Central memory CD8-positive, alpha-beta T cell (primary cell): ENCODE data around the gene MRPS30.
"Not testable (repeated sequence)": the region's sequence is repeated elsewhere in the genome, so short reads cannot be mapped to it uniquely, and the experiment has no call there.

Source experiments
- ATAC-seq: fragments of 150-1000 bp; cut with Tn5 transposase; replicated peaks from 2 replicates; pipeline ENCODE4 v1.10.0; 2022; ENCODE audit warnings: mild to moderate bottlenecking, moderate FRiP score, moderate number of reproducible peaks; ENCODE audit not compliant: poor library complexity, severe bottlenecking; ENCODE audit errors: extremely low read depth
- DNase-seq, 2 donors: peaks; one replicate each; pipeline ENCODE4 v3.0.0; 2021; ENCODE audit warnings: low spot score in 2 of 2
- H3K27ac Mint-ChIP-seq: one replicate; pipeline ENCODE4 v1.8.0; 2022; ENCODE audit warnings: low read depth, mild to moderate bottlenecking, moderate library complexity, mixed read lengths
- H3K27me3 Mint-ChIP-seq: one replicate; pipeline ENCODE4 v1.8.0; 2022; ENCODE audit warnings: mixed read lengths
- H3K36me3 Mint-ChIP-seq: one replicate; pipeline ENCODE4 v1.8.0; 2022; ENCODE audit warnings: mild to moderate bottlenecking, moderate library complexity, mixed read lengths; ENCODE audit not compliant: insufficient read depth
- H3K4me1 Mint-ChIP-seq: one replicate; pipeline ENCODE4 v1.8.0; 2022; ENCODE audit warnings: mixed read lengths
- H3K4me3 Mint-ChIP-seq: one replicate; pipeline ENCODE4 v1.8.0; 2022; ENCODE audit warnings: mild to moderate bottlenecking, moderate library complexity, mixed read lengths
- H3K9me3 Mint-ChIP-seq: one replicate; pipeline ENCODE4 v1.8.0; 2022; ENCODE audit warnings: mixed read lengths

The MRPS30 gene

DNA sequence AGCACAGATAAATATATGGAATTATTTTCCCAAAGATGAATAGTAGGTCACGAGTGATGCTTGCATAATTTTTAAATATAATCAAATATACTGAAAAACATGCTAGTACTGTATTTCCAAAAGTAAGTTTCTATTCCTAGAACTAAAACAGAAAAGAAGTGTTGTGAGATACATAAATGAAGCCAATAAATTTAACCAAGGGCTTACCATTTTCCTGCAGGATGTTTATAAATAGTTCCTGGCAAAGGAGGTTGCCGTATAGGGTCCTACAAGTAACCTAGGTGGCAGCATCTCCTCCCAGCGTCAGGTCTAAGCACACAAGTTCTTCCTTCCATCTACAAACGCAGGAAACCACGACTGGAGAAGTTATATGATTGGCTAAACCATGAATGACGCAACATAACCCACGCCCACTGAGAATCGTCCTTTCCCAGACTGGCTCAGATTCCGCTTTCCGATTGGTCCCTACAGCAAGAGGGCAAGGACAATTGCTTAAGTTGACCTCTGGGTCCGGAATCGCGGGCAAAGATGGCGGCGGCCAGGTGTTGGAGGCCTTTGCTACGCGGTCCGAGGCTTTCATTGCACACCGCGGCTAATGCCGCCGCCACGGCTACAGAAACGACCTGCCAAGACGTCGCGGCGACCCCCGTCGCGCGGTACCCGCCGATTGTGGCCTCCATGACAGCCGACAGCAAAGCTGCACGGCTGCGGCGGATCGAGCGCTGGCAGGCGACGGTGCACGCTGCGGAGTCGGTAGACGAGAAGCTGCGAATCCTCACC is at the start of gene MRPS30:
MRPS30 (plus strand) TSS at position 513 of the 780 bp plus-strand sequence; CDS start at position 529, 16 bp downstream.
- Mint-ChIP-seq H3K36me3 (peaks cover 24% of the 10 kb centered on the region), H3K4me1 (peaks cover 16% of the 10 kb centered on the region)

GRCh38 chr5:44769200-44769876 is 39.4 kb upstream of the MRPS30 start:
- ATAC-seq (no peak), DNase-seq (no peak)
- H3K36me3 Mint-ChIP-seq, result no peaks in the 10 kb centered on the region
- H3K4me1 Mint-ChIP-seq, result no peaks in the 10 kb centered on the region
- no peak overlapping the region for H3K4me3 Mint-ChIP-seq
- no peaks in the 10 kb centered on the region for H3K27me3 Mint-ChIP-seq
- no peak overlapping the region for H3K27ac Mint-ChIP-seq
- no peaks in the 10 kb centered on the region for H3K9me3 Mint-ChIP-seq

More for the DNA sequence above, at the start of gene MRPS30:
- peak within 1 kb of the TSS; percentile 86 for H3K27ac Mint-ChIP-seq
- peak within 1 kb of the TSS; percentile 90 for H3K4me3 Mint-ChIP-seq
- peak; percentile 95 for ATAC-seq
- H3K27me3 Mint-ChIP-seq, result no peaks in the 10 kb centered on the region
- no peaks in the 10 kb centered on the region for H3K9me3 Mint-ChIP-seq
- DNase-seq, result peak; percentile 78 to 90

DNA sequence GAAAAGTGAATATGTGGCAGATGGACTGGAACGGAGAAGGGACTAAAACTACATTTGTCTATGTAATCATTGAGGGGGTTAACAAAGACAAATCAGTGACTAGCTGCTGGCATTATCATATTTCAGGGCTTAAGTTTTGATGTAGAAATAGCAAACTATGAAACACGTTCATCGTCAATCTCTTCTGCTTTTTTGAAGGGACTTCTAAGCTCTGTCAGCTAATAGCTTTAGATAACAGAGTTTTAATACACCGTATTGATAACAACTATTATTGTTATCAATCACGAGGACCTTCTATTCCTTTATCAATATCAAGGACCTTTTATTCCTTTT is 38.9 kb upstream of the MRPS30 start:
- no peaks in the 10 kb centered on the region for H3K4me1 Mint-ChIP-seq
- no peak overlapping the region for H3K27ac Mint-ChIP-seq
- no peaks in the 10 kb centered on the region for H3K27me3 Mint-ChIP-seq
- H3K36me3 Mint-ChIP-seq, result peaks cover 1% of the 10 kb centered on the region
- no peaks in the 10 kb centered on the region for H3K9me3 Mint-ChIP-seq
- ATAC-seq (no peak), DNase-seq (no peak)
- no peak overlapping the region for H3K4me3 Mint-ChIP-seq

DNA sequence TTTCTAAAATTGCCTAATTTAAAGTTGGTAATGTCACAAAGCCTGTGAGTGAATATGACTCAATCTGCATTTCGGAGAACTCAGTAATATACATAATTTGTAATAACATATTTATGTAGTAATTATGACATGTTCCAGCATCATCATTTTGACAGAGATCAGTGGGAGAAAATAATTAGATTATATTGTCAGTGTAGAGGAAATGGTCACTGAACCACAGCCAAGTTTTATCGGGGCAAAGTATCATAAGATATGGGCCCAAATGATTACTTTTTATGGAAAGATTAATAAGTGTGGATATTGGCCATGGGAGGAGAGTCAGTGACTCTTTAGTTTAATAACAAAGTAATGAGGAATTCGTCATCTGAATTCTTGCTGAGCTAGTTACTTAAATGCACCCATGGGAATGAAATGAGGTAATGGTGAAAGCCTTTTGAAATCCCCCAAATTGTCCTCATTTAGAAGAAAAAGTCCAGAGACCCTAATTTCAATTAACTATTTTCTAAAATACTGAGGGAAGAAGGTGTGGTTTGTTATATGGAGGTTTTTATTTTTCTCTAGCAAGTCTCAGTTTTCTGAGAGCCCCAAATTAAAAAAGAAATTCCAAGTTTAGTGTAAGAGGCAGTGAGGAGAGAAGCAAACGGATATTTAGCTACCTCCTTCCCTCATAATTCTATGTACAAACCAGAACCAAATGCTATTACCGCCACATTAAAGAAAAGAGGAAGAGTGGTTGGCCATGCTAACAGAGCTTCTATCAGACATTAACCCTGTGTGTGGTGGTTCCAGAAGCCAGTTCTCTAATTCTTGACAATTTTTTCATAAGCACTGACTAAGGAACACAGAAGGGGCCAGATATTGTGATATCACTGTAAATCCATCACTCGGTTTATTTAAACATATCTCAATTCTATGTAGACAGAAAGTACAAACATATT is 37.7 kb upstream of the MRPS30 start:
- Mint-ChIP-seq H3K4me3 (no peak overlapping the region), H3K27me3 (no peaks in the 10 kb centered on the region), H3K9me3 (no peaks in the 10 kb centered on the region), H3K4me1 (no peaks in the 10 kb centered on the region), H3K27ac (no peak overlapping the region), H3K36me3 (peaks cover 2% of the 10 kb centered on the region)
- no peak for DNase-seq
- no peak for ATAC-seq

- H3K36me3 Mint-ChIP-seq, H3K27me3 Mint-ChIP-seq, H3K4me3 Mint-ChIP-seq, H3K9me3 Mint-ChIP-seq, H3K27ac Mint-ChIP-seq, DNase-seq, H3K4me1 Mint-ChIP-seq, ATAC-seq: not testable (repeated sequence)
Observed at GRCh38 chr5:44772397-44772796, 36.4 kb upstream of the MRPS30 start.

GRCh38 chr5:44774279-44774880 is 34.4 kb upstream of the MRPS30 start:
- Mint-ChIP-seq H3K4me1 (no peaks in the 10 kb centered on the region), H3K27me3 (no peaks in the 10 kb centered on the region), H3K27ac (no peak overlapping the region), H3K4me3 (no peak overlapping the region), H3K36me3 (peaks cover 2% of the 10 kb centered on the region), H3K9me3 (no peaks in the 10 kb centered on the region)
- DNase-seq, result no peak
- ATAC-seq, result no peak

- Mint-ChIP-seq H3K27ac (no peak overlapping the region), H3K9me3 (no peaks in the 10 kb centered on the region)
Observed at GRCh38 chr5:44779167-44779566, 29.6 kb upstream of the MRPS30 start.

DNA sequence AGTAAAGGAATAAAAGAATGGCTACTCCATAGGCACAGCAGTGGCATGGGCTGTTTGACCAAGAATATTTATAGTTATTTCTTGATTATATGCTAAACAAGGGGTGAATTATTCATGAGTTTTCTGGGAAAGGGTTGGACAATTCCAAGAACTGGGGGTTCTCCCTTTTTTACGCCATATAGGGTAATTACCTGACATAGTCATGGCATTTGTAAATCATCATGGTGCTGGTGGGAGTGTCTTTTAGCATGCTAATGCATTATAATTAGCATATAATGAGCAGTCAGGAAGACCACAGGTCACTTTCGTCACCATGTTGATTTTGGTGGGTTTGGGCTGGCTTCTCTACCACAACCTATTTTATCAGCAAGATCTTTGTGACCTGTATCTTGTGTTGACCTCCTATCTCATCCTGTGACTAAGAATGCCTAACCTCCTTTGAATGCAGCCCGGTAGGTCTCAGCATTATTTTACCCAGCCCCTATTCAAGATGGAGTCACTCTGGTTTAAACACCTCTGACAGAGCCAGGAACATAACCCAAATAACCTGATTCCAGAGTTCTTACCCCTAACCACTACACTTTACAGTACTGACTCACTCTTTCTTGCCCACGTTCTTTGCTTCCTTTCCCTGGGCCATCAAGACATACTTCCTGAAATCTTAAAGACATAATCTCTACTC is 25.0 kb upstream of the MRPS30 start:
- H3K4me1 Mint-ChIP-seq, result no peaks in the 10 kb centered on the region
- no peaks in the 10 kb centered on the region for H3K36me3 Mint-ChIP-seq
- DNase-seq, result no peak
- peaks cover 10% of the 10 kb centered on the region for H3K27me3 Mint-ChIP-seq
- no peak overlapping the region for H3K4me3 Mint-ChIP-seq
- ATAC-seq, result no peak
- H3K27ac Mint-ChIP-seq, result no peak overlapping the region
- H3K9me3 Mint-ChIP-seq, result peaks cover 6% of the 10 kb centered on the region

More at GRCh38 chr5:44779167-44779566, 29.6 kb upstream of the MRPS30 start:
- no peaks in the 10 kb centered on the region for H3K4me1 Mint-ChIP-seq
- H3K27me3 Mint-ChIP-seq, result no peaks in the 10 kb centered on the region
- DNase-seq, result no peak
- no peak overlapping the region for H3K4me3 Mint-ChIP-seq
- ATAC-seq, result no peak
- H3K36me3 Mint-ChIP-seq, result peaks cover 2% of the 10 kb centered on the region

GRCh38 chr5:44787731-44788130 is 21.0 kb upstream of the MRPS30 start:
- ATAC-seq (no peak), DNase-seq (no peak)
- peaks cover 25% of the 10 kb centered on the region for H3K27me3 Mint-ChIP-seq
- H3K4me1 Mint-ChIP-seq, result no peaks in the 10 kb centered on the region
- peaks cover 6% of the 10 kb centered on the region for H3K9me3 Mint-ChIP-seq
- H3K4me3 Mint-ChIP-seq, result no peak overlapping the region
- no peaks in the 10 kb centered on the region for H3K36me3 Mint-ChIP-seq
- H3K27ac Mint-ChIP-seq, result no peak overlapping the region

DNA sequence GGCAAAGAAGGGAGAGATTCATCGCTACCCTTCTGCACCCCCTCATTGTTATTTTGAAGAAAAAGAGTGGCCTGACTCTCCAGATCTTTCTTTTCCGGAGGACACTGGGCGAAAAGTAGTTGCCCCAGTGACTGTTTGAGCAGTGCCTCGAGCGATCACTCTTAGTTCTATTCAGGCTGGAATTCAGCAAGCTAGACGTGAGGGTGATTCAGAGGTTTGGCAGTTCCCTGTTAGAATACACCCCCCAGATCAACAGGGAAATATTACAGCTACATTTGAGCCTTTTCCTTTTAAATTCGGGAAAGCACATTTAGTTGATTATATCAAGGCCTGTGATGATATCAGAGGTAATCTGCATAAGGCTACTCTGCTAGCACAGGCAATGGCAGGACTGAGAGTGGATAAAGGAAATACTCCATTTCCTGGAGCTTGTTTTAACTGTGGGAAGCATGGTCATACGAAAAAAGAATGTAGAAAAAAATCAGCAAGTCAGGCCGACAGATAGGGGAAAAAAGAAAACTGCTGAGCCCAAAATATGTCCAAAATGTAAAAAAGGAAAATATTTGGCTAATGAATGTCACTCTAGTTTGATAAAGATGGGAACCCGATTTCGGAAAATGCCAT is 19.3 kb upstream of the MRPS30 start:
- ATAC-seq, H3K36me3 Mint-ChIP-seq, H3K27ac Mint-ChIP-seq, DNase-seq, H3K4me3 Mint-ChIP-seq, H3K4me1 Mint-ChIP-seq: not testable (repeated sequence)
- peaks cover 41% of the 10 kb centered on the region for H3K27me3 Mint-ChIP-seq
- peaks cover 14% of the 10 kb centered on the region for H3K9me3 Mint-ChIP-seq

DNA sequence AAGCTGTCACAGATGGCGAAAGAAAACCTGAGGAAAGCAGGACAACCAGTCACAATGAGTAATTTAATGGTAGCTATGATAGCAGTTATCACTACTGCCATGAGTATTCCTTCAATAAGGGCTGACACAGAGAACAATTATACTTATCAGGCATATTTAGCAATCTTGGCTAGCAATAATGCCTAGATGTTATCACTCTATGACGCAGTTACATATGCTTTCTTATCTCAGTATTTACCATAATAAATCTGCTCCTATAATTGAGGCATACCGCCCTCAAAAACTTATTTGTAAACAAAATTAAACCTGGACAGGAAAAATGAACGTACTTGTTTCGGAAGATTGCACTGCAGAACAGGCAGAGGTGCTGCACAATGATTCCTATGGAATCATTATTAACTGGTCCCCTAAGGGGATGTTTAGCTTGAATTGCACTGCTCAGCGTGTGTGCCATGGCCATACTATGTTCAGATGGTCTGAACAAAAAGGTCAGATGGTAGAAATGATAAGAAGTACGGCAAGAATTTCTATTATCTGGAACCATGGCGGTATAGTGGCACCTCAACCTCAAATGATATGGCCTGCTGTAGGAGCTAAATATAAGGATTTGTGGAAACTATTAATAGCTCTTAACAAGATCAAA is 16.6 kb upstream of the MRPS30 start:
- H3K9me3 Mint-ChIP-seq, result peaks cover 14% of the 10 kb centered on the region
- not testable (repeated sequence) for H3K4me3 Mint-ChIP-seq, H3K4me1 Mint-ChIP-seq, H3K36me3 Mint-ChIP-seq, H3K27ac Mint-ChIP-seq, DNase-seq, ATAC-seq
- H3K27me3 Mint-ChIP-seq, result peaks cover 41% of the 10 kb centered on the region
